A549 (cell line): ENCODE data around the gene GHDC.
"Not testable (repeated sequence)": the region's sequence is repeated elsewhere in the genome, so short reads cannot be mapped to it uniquely, and the experiment has no call there.

ENCODE experiments used
- CBX8 ChIP-seq: fragments of 200-600 bp; sonication (generic); IDR thresholded peaks from 2 replicates; pipeline ENCODE4 v1.6.1; 2016
- CEBPB ChIP-seq, 2 experiments: fragments of >200 bp in 1 of 2; sonication (Bioruptor Twin) in 1 of 2; formaldehyde crosslinking in 1 of 2; IDR thresholded peaks; 2 replicates each; pipeline ENCODE4 v1.6.1; 2012 to 2016
- CHD4 ChIP-seq: fragments of 200-600 bp; sonication (generic); IDR thresholded peaks from 2 replicates; pipeline ENCODE4 v1.6.1; 2016; ENCODE audit warnings: antibody characterized with exemption, mild to moderate bottlenecking, borderline replicate concordance
- CTCF ChIP-seq: fragments of >200 bp; sonication (Bioruptor Twin); formaldehyde crosslinking; IDR thresholded peaks from 3 replicates; pipeline ENCODE4 v1.5.1; 2016
- EHF ChIP-seq: fragments of 250-450 bp; sonication (Bioruptor Pico); IDR thresholded peaks from 2 replicates; pipeline ENCODE4 v1.5.0; 2020; ENCODE audit warnings: mild to moderate bottlenecking
- HDAC2 ChIP-seq: fragments of 200-600 bp; sonication (generic); IDR thresholded peaks from 2 replicates; pipeline ENCODE4 v1.6.1; 2016
- JUNB ChIP-seq: fragments of >200 bp; sonication (Bioruptor Twin); formaldehyde crosslinking; IDR thresholded peaks from 2 replicates; pipeline ENCODE4 v1.6.1; 2016
- MAX ChIP-seq: IDR thresholded peaks from 2 replicates; pipeline ENCODE4 v1.6.1; 2012
- MAZ ChIP-seq: fragments of 150-350 bp; IDR thresholded peaks from 2 replicates; pipeline ENCODE4 v1.6.1; 2014; ENCODE audit warnings: antibody characterized with exemption, low read depth, low read length, borderline replicate concordance
- PHF8 ChIP-seq: fragments of 200-600 bp; sonication (generic); IDR thresholded peaks from 2 replicates; pipeline ENCODE4 v1.6.1; 2016; ENCODE audit warnings: low read depth, mild to moderate bottlenecking, antibody characterized with exemption, moderate library complexity, borderline replicate concordance
- POLR2A ChIP-seq: IDR thresholded peaks from 2 replicates; pipeline ENCODE4 v1.6.1; 2012; ENCODE audit warnings: mild to moderate bottlenecking, low read length
- RFX5 ChIP-seq: fragments of 450-650 bp; IDR thresholded peaks from 2 replicates; pipeline ENCODE4 v1.7.1; 2014; ENCODE audit warnings: antibody characterized with exemption, mild to moderate bottlenecking, moderate library complexity
- TP53 ChIP-seq: fragments of 250-450 bp; sonication (Bioruptor Pico); IDR thresholded peaks from 2 replicates; pipeline ENCODE4 v1.5.0; 2021; ENCODE audit warnings: mild to moderate bottlenecking, moderate library complexity

GRCh38 chr17:42219280-42219679 is 25.0 kb upstream of the GHDC start:
- not testable (repeated sequence) for TF ChIP-seq CBX8; MAX; CHD4; PHF8; POLR2A; JUNB; CTCF; TP53 (CRISPR knock-in tag); RFX5; CEBPB (IDR thresholded peaks at IDR 0.05); MAZ; HDAC2; EHF
